Activated effector memory CD4-positive, alpha-beta T cell treated with Interleukin-2 at 50 U/mL for 16 hours (primary cell): ENCODE results near the gene PDE4B.

Source experiments
- DNase-seq: peaks from one replicate; pipeline ENCODE4 v3.0.0-alpha.2; 2020

Gene PDE4B

GRCh38 chr1:66326867-66327266 lies 534.2 kb downstream of the PDE4B start:
- no peak for DNase-seq

GRCh38 chr1:66327588-66327987 lies 534.9 kb downstream of the PDE4B start:
- no peak for DNase-seq

- DNase-seq: no peak
Measured at GRCh38 chr1:66328896-66329295, 536.2 kb downstream of the PDE4B start.

- DNase-seq: no peak
Measured at GRCh38 chr1:66330722-66331141, 538.0 kb downstream of the PDE4B start.

- peak; percentile 35 for DNase-seq
Measured at GRCh38 chr1:66331658-66332547, 539.2 kb downstream of the PDE4B start.

- DNase-seq: no peak
Measured at GRCh38 chr1:66332548-66332901, 539.8 kb downstream of the PDE4B start.

GRCh38 chr1:66333466-66334199 lies 540.9 kb downstream of the PDE4B start:
- no peak for DNase-seq

GRCh38 chr1:66334318-66334717 lies 541.6 kb downstream of the PDE4B start:
- no peak for DNase-seq

GRCh38 chr1:66335125-66335524 lies 542.4 kb downstream of the PDE4B start:
- no peak for DNase-seq

- peak; percentile 63 for DNase-seq
Measured at GRCh38 chr1:66335859-66336640, 543.4 kb downstream of the PDE4B start.

- no peak for DNase-seq
Measured at GRCh38 chr1:66336641-66336990, 543.9 kb downstream of the PDE4B start.

- no peak for DNase-seq
Measured at GRCh38 chr1:66337249-66337648, 544.6 kb downstream of the PDE4B start.

- no peak for DNase-seq
Measured at GRCh38 chr1:66339944-66340343, 547.2 kb downstream of the PDE4B start.

- no peak for DNase-seq
Measured at GRCh38 chr1:66341446-66342089, 548.9 kb downstream of the PDE4B start.

GRCh38 chr1:66342707-66343106 lies 550.0 kb downstream of the PDE4B start:
- DNase-seq: no peak

GRCh38 chr1:66343569-66344325 lies 551.1 kb downstream of the PDE4B start:
- DNase-seq: no peak

- DNase-seq: no peak
Measured at GRCh38 chr1:66346057-66346795, 553.5 kb downstream of the PDE4B start.

GRCh38 chr1:66346873-66347272 lies 554.2 kb downstream of the PDE4B start:
- no peak for DNase-seq

GRCh38 chr1:66348776-66349175 lies 556.1 kb downstream of the PDE4B start:
- DNase-seq: no peak

- DNase-seq: no peak
Measured at GRCh38 chr1:66349242-66349641, 556.5 kb downstream of the PDE4B start.

- DNase-seq: no peak
Measured at GRCh38 chr1:66350001-66350547, 557.4 kb downstream of the PDE4B start.
